HG03280 (cell line): ENCODE measurements around the gene DPM3.
A peak's percentile ranks its signal among the peaks of the same experiment; 100 is the strongest.
"Not testable (repeated sequence)": the region's sequence is repeated elsewhere in the genome, so short reads cannot be mapped to it uniquely, and the experiment has no call there.

Experiments used
- ATAC-seq: cut with Tn5 transposase; IDR thresholded peaks from one replicate; pipeline ENCODE4 v1.9.1; 2021; ENCODE audit warnings: mild to moderate bottlenecking, moderate library complexity; ENCODE audit not compliant: unreplicated experiment

The DPM3 gene

GRCh38 chr1:155139895-155140629 is at the start of gene DPM3:
DPM3 (minus strand) TSS chr1:155140531; CDS start chr1:155140240, 291 bp downstream.
- ATAC-seq: peak; percentile 66

DNA sequence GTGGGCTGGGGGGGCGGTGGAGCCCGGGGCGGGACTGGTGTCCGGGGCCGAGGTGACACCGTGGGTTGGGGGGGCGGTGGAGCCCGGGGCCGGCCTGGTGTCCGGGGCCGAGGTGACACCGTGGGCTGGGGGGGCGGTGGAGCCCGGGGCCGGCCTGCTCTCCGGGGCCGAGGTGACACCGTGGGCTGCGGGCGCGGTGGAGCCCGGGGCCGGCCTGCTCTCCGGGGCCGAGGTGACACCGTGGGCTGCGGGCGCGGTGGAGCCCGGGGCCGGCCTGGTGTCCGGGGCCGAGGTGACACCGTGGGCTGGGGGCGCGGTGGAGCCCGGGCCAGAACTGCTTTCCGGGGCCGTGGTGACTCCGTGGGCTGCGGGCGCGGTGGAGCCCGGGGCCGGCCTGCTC is 49.6 kb upstream of the DPM3 start:
- ATAC-seq: not testable (repeated sequence)

DNA sequence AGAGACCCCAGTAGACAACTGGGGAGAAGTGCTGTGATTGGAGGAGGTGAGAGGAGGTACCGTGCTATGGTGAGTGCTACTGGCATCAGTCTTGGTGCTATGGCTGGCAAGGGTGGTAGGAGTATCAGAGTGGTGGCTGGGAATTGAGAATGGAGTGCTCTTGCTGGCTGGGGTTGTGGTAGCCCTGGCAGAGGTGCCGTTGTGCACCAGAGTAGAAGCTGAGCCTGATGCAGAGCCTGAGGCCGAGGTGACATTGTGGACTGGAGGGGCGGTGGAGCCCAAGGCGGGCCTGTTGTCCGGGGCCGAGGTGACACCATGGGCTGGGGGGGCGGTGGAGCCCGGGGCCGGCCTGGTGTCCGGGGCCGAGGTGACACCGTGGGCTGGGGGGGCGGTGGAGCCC is 47.9 kb upstream of the DPM3 start:
- no peak for ATAC-seq

GRCh38 chr1:155187456-155187891 is 47.1 kb upstream of the DPM3 start:
- no peak for ATAC-seq

DNA sequence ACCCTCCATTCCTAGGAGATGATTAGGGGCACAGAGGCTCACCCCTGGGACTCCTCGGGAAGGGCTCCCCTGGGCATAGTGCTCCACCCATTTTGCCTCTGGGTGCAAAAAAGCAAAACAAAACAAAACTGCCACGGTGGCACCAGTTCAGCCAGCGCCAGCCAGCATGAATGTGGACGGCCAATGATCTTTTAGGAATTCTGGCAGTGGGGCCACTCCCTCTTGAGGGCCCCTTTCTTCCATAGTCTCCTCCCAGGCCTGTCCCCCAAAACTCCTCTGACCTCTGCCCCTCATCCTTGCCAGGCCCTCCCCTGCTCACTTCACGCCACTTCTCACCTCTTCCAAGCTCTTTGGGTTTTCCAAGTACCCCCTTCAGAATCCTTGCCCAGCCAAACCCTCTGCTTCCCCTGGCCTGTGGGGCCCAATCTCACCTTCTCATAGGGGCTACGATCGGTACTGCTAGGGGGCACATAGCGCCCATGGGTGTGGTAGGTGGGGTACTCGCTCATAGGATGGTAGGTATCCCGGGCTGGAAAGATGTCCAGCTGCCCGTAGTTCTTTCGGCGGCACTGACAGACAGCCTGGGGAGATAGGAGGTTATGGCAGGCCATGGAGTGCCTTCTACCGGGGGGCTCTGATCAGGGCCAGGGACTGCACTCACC is 46.6 kb upstream of the DPM3 start:
- no peak for ATAC-seq

- ATAC-seq: no peak
Measured at GRCh38 chr1:155186067-155186793, 45.9 kb upstream of the DPM3 start.

DNA sequence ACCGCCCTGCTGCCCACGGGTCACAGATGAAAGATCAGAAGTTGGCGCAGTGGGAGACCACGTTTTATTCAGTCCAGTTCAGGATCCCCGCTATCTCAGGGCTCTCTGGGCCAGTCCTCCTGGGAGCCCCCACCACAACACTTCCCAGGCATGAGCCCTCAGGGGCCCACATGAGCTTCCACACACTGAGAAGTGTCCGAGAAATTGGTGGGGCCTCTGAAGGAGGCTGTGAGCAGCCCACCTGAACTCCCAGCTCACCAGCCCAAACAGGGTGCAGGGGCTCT is 45.4 kb upstream of the DPM3 start:
- no peak for ATAC-seq

DNA sequence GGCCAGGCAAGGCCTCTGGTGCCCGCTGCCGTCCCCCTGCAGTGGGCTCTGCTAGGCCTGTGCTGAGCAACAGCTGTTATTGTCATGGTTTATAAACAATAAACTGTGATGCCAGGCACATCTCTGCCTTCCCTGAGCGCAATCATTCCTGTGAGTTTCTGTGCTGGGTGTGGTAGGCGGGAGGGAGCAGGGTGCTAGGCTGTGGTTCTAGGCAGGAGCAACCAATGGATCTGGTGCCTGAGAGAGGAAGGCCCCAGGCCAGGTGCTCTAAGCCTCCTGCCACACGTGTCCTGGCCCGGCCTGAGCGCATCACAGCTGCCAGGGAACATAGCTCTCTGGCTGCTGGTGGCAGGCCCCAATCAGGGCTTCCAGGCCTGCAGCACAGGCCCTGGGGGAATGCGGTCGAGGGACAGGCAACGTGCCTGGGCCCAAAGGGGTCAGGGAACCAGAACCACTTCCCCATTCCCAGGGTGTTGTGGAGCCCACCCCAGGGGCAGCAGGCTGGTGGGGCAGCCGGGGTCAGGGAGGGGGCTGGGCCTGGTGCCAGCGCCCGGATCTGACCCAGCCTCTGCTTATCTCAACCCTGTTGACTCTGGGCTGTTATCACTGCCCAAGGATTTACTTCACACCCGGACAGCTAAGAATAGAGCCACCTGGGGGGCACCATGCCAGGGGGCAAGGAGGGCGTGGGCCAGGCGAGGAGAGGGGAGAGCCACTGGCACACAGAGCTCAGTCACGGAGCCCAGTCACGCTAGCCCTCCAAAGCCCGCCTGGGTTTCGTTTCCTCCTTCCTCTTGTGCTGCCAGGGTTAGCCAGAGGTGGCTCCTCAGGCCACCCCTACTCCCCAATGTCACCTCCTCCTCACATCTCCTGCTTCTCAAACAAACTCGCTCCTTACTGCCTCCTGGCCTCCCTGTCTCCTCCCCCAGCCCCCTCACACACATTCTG is 44.8 kb upstream of the DPM3 start:
- ATAC-seq: peak; percentile 66

DNA sequence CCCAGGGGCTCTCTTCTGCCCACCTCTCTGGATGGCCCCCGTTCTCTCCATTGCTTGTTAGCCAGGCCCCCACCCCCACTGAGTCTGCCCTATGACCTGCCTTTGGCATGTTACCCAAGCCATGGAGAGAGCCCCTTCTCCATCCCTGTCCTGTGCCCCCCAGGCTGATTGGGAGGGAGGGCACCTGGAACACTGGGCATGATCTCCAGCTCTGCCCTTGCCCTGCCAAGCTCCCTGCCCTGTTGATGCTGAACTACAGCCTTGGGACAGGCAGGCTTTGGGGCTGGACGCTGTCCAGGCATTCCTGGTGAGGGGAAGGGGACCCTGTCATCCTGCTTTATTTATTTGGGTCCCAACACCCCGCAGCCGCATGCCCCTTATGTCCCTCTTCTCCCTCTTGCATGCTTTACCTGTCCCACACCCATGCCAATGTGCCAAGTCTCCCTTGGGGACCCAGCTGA is 44.0 kb upstream of the DPM3 start:
- no peak for ATAC-seq

DNA sequence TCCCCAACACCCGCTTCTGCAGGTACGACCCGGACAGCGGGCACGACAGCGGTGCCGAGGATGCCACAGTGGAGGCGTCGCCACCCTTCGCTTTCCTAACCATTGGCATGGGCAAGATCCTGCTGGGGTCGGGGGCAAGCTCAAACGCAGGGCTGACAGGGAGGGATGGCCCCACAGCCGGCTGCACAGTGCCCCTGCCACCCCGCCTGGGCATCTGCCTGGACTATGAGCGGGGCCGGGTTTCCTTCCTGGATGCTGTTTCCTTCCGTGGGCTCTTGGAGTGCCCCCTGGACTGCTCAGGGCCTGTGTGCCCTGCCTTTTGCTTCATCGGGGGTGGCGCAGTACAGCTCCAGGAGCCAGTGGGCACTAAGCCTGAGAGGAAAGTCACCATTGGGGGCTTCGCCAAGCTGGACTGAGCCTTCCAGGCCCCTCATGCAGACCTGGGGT is 43.5 kb upstream of the DPM3 start:
- no peak for ATAC-seq

- ATAC-seq: no peak
Measured at GRCh38 chr1:155182052-155182550, 41.8 kb upstream of the DPM3 start.

DNA sequence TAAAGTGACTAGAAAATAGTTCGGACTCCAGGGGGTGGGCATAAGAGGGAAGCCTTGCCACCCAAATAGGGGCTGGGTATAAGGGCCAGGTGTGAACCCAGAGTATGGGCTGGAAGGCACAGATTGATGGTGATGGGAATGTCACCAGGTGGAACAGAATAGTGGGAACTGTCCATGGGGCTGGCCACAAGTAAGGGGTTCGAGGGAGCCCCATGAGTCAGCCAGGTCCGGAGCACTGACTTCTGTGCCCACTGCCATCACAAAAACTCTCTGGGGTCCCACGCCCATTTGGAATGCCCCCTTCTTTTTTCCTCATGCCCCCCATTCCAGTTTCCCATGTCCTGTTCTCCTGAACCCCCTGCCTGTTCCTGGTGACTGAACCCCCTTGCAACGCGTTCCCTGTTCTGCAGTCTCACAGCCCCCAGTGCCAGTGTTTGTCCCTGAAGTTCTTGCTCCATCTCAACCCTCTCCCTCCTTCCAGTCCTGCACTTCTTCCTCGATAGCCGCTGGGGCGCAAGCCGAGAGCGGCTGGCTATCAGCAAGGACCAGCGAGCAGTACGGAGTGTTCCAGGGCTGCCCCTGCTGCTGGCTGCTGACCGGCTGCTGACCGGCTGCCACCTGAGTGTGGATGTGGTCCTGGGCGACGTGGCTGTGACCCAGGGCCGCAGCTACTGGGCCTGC is 41.2 kb upstream of the DPM3 start:
- no peak for ATAC-seq

DNA sequence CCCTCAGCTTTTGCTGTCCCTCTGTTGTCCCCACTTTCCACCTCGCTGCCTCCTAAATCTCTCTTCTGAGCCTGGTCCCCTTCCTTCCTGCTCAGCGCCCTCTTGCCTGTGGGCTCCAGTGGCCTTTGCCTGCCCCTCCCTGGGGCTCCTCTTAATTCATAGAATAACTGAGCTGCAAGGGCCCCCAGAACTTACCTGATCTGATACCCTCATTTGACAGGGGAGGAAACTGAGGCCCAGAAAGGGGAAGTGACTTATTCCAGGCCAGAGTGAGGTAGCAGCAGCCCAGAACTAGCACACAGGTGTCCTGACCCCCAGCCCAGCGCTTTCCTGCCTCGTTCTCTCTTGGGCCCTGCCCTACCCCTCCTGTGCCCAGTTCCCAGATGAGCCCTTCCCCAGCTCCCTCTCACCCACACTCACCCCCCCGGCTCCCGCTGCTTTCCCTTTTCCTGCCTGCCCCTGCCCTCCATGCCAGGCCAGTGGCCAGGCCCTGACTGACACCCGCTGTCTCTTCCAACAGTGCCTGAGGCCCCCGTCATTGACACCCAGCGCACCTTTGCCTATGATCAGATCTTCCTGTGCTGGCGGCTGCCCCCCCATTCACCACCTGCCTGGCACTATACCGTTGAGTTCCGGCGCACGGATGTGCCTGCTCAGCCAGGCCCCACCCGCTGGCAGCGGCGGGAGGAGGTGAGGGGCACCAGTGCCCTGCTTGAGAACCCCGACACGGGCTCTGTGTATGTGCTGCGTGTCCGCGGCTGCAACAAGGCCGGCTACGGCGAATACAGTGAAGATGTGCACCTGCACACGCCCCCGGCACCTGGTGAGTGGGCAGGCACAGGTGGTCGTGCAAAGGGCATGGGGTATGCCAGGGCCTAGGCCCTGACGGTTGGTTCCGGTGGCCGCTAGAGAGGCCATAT is 39.0 kb upstream of the DPM3 start:
- ATAC-seq: no peak

DNA sequence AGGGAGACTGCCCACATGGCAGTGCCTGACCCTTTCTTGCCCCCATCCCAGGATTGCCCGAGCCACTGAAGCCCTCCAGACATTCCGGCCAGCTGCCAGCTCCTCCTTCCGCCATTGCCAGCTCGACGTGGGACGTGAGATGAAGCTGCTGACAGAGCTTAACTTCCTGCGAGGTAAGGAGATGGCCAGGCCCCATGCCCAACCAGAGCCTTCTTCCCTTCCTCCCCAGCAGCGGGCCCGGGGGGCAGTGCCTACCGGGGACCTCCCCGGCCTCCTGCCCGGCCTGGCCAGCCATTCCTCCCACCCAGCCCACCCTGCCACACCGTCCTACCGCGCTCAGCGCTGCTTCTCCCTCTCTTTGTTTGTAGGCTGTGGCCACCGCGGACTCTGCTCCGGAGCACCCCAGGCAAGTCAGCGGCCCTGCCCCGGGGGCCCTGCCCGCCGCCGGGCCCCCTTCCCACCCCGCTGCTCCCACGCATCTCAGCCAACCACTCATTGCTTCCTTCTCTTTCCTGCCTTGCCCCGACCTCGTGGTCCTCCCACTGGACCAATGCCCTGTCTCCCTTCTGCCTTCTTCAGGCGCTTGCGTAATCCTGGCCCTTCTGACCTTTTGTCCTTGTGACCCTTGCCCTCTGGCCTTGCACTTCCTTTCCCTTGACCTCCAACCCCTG is 38.2 kb upstream of the DPM3 start:
- no peak for ATAC-seq

- ATAC-seq: no peak
Measured at GRCh38 chr1:155177918-155178281, 37.6 kb upstream of the DPM3 start.

DNA sequence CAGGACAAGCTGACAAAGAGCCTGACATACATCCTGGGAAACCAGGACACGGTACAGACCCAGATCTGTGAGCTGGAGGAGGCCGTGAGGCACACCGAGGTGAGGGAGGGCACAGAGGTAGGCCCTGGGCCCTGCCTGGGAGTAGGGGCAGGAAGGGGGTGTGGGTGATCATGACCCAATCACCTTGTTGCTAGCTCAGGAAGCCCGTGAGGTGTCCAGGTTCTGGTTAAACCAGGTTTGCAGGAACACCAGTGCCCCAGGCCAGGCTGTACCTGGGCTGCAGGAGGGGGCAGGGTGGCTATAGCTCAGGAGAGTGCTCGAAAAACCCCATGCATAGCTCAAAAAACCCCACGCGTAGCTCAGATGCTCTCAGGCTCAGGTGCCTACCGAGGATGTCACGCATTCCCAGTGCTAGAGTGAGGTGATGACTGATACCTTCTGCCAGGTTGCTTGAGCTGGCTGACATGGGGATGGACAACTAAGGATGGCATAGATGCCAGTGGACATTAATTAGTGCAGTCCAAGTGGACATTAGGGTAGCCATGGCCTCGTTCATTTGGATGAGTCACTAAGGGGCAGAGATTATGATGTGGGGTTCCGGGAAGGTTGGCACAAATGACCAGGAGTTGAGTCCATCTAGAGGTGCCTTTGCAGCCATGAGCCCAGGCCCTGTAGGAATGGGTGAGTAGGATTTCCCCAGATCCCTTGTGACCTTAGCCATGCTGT is 37.0 kb upstream of the DPM3 start:
- ATAC-seq: no peak

DNA sequence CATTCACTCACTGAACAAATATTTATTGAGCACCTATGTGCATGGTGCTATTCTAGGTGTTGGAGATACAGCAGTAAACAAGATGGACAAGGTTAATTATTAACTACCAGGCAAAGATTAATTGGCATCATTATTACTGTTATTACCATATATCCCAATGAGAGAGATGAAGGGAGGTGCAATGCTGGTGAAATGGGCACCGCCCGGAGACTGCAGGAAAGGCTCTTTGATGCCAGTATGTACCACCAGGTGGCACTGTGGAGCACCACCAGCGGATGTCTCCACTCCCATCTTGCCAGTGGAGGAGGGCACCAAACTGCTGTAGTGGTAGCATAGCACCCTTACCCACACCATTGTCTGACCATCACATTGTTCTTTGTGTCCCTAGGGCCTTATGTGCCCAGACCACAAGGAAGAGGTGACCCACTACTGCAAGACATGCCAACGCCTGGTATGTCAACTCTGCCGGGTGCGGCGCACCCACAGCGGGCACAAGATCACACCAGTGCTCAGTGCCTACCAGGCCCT is 36.3 kb upstream of the DPM3 start:
- ATAC-seq: no peak

GRCh38 chr1:155175927-155176371 is 35.6 kb upstream of the DPM3 start:
- no peak for ATAC-seq
